ENCODE results near the gene PLCG1. TPM values are rescaled to one million over a fixed set of nuclear protein-coding genes. Genes with fewer than 3 reads are reported as not detected.

The PLCG1 gene
- 26.0 to 51.7 TPM (median 38.7 TPM) in 5 replicates for total RNA-seq (2022; extraction: Qiagen RNA extraction; ENCODE audit: low read depth)

GRCh38 chr20:41136680-41137613, at the start of gene PLCG1:
Gene PLCG1 (plus strand): TSS chr20:41137543. CDS start chr20:41137642, 99 bp downstream.

Other genes with a start within 250 kb of the PLCG1 start
- gene TOP1, start 108.7 kb upstream of the PLCG1 start, total RNA-seq (2022; extraction: Qiagen RNA extraction; ENCODE audit: low read depth) = 69.6 to 91.5 TPM (median 71.3 TPM) in 5 replicates
- gene ZHX3, start 180.2 kb downstream of the PLCG1 start, total RNA-seq (2022; extraction: Qiagen RNA extraction; ENCODE audit: low read depth) = 4.0 to 5.5 TPM (median 4.7 TPM) in 5 replicates
- gene LPIN3, start 203.3 kb downstream of the PLCG1 start, total RNA-seq (2022; extraction: Qiagen RNA extraction; ENCODE audit: low read depth) = 8.7 to 13.0 TPM (median 10.4 TPM) in 5 replicates
- 0.25 to 0.48 TPM (median 0.40 TPM) in 5 replicates for gene EMILIN3, start 229.3 kb downstream of the PLCG1 start, total RNA-seq (2022; extraction: Qiagen RNA extraction; ENCODE audit: low read depth)